DMS153 (cell line): ENCODE results near the gene PUS10.
A peak's percentile ranks its signal among the peaks of the same experiment; 100 is the strongest.
"Not testable (repeated sequence)": the region's sequence is repeated elsewhere in the genome, so short reads cannot be mapped to it uniquely, and the experiment has no call there.

ENCODE experiments used
- DNase-seq: peaks from one replicate; lab custom pipeline; 2025; lab: John Stamatoyannopoulos, UW

The PUS10 gene

GRCh38 chr2:60932954-60933353, 85.1 kb downstream of the PUS10 start:
- DNase-seq, result no peak

GRCh38 chr2:60932061-60932460, 86.0 kb downstream of the PUS10 start:
- DNase-seq, result not testable (repeated sequence)

GRCh38 chr2:60926741-60927552, 91.1 kb downstream of the PUS10 start:
- no peak for DNase-seq

GRCh38 chr2:60925994-60926740, 91.9 kb downstream of the PUS10 start:
- peak; percentile 14 for DNase-seq

GRCh38 chr2:60907329-60907728, 110.7 kb downstream of the PUS10 start:
- no peak for DNase-seq

- DNase-seq, result no peak
These were observed 111.7 kb downstream of the PUS10 start for GRCh38 chr2:60906395-60906794.

GRCh38 chr2:60905867-60906266, 112.2 kb downstream of the PUS10 start:
- not testable (repeated sequence) for DNase-seq

DNA sequence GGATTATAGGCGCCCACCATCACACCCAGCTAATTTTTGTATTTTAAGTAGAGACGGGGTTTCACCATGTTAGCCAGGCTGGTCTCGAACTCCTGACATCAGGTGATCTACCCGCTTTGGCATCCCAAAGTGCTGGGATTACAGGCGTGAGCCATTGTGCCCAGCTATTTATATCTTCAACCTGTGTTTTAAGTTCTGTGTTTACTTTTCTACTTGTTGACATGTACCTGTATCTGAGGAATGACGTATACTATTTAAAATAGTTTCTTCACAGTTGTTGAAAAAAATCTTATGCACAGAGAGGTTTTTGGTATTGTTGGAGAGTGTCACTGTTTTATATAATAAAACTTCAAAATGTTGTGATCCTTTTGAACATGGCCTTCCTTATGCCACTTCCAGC, 116.8 kb downstream of the PUS10 start:
- DNase-seq, result not testable (repeated sequence)

DNA sequence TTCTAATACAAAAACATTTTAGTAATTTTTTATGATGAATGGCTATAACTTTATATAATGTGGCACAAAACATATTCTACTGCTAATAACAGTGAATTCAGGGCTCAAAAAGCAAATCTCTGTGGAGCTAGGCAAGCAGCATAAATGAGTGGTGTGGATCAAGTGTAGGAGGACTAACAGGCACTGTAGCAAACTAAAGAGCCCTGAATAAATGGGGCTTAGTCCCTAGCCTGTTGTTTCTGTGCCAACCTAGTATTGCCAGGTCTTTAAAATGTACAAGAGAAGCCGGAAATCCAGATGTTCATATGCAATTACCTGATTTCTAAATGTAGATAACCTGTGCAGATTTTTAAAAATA, 118.2 kb downstream of the PUS10 start:
- DNase-seq, result no peak

DNA sequence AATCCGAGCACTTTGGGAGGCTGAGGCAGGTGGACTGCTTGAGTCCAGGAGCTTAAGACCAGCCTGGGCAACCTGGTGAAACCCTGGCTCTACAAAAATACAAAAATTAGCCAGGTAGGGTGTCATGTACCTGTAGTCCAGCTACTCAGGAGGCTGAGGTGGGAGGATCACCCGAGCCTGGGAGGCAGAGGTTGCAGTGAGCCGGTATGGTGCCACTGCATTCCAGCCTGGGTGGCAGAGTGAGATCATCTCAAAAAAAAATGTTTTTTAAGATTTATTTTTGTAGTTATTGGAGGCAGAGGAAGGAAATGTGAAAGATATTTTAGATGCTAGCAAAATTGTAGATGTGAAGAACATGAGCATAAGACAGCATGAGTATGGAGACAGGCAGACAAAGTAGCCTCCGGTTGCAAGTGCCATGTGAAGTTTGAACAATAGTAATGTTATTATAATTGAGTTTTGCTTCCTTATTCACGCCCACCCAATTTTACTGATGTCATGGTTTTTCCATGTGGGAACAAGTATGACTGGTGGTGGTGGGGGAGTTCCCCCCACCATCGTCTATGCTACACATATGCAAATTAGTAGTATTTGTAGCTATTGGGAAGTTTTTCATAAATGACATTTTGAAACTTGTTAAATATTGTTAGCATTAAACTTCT, 118.7 kb downstream of the PUS10 start:
- no peak for DNase-seq

- DNase-seq, result no peak
These were observed 119.5 kb downstream of the PUS10 start for GRCh38 chr2:60898567-60898966.
